Heart right ventricle (tissue), 16 donors: Measurements from ENCODE around the gene RBBP8NL. TPM values are rescaled to one million over a fixed set of nuclear protein-coding genes. Genes with fewer than 3 reads are reported as not detected.

ENCODE experiments used
- ATAC-seq, 8 donors: fragments of 200-7000 bp; cut with Tn5 transposase; one replicate each; pipeline ENCODE4 v1.9.1; 2020; ENCODE audit warnings: mild to moderate bottlenecking in 8 of 8, moderate library complexity in 8 of 8, moderate number of reproducible peaks in 1 of 8
- DNase-seq, 2 donors: peaks; one replicate each; pipeline ENCODE4 v3.0.0-alpha.2; 2020
- H3K27ac ChIP-seq, 10 donors: fragments of 200-600 bp; sonication (generic) in 2 of 10; one replicate each; pipeline versions ENCODE4 v1.5.0 to v1.8.0; 2020 to 2022; ENCODE audit warnings: mild to moderate bottlenecking in 3 of 10
- H3K27me3 ChIP-seq, 7 donors: fragments of 200-600 bp; one replicate each; pipeline ENCODE4 v1.8.0; 2021 to 2022; ENCODE audit warnings: mild to moderate bottlenecking in 2 of 7
- H3K36me3 ChIP-seq, 9 donors: fragments of 200-600 bp; sonication (generic) in 1 of 9; one replicate each; pipeline versions ENCODE4 v1.5.0 to v1.8.0; 2020 to 2022; ENCODE audit warnings: mild to moderate bottlenecking in 2 of 9
- H3K4me1 ChIP-seq, 9 donors: fragments of 200-600 bp; sonication (generic) in 1 of 9; one replicate each; pipeline versions ENCODE4 v1.5.0 to v1.8.0; 2020 to 2022; ENCODE audit warnings: mild to moderate bottlenecking in 4 of 9
- H3K4me3 ChIP-seq, 10 donors: fragments of 200-600 bp; sonication (generic) in 2 of 10; one replicate each; pipeline versions ENCODE4 v1.5.0 to v1.8.0; 2020 to 2022; ENCODE audit warnings: mild to moderate bottlenecking in 7 of 10, moderate library complexity in 2 of 10
- H3K9me3 ChIP-seq, 11 donors: fragments of 200-600 bp in 10 of 11; sonication (generic) in 2 of 11; one replicate each; pipeline versions ENCODE4 v1.5.0 to v1.8.0; 2013 to 2022; ENCODE audit warnings: mild to moderate bottlenecking in 2 of 11, control low read depth in 1 of 11, moderate library complexity in 1 of 11
- CTCF ChIP-seq, 9 donors: fragments of 200-600 bp; sonication (generic) in 2 of 9; IDR thresholded peaks; one replicate each; pipeline versions ENCODE4 v1.5.0 to v1.8.0; 2021 to 2022; ENCODE audit warnings: antibody characterized with exemption in 9 of 9, mild to moderate bottlenecking in 5 of 9, moderate library complexity in 1 of 9
- WGBS, 2 donors: extraction: QIAGEN DNeasy Blood & Tissue Kit; methylation state at CpG; one replicate each; pipeline ENCODE4 v1.1.7; 2013; ENCODE audit warnings: inconsistent platforms in 1 of 2; 5-methylcytosine and 5-hydroxymethylcytosine counted together
- intact Hi-C, 10 donors: fragments of 100-400 bp; cut with DNase I; formaldehyde crosslinking; loops; one replicate each; pipeline versions ENCODE4 v1.11.1 to v1.14.2; 2022
- polyA plus RNA-seq, 2 donors: library from polyadenylated mRNA; stranded (reverse); fragments of 200-250 nt; gene quantifications; one replicate each; pipeline ENCODE4 v1.2.3, GENCODE V29; 2013
- total RNA-seq, 10 donors: library from RNA; stranded (reverse); fragmentation: NEBNext Ultra II Directional in 3 of 10; extraction: Animal tissue kit (Norgen Biotek cat#: 25700) in 3 of 10; gene quantifications; one replicate each; pipeline versions ENCODE4 v1.2.1 to v1.2.4, GENCODE V29; 2021 to 2023
- donor health status: Arrhythmogenic right ventricular cardiomyopathy.
- donor health status: ischemic (EF 13 %, LVEDD 7.1; RV severe dilation, severe dysfunction).
- donor health status: healthy with polysubstance abuse.
- donor health status: DM: no; HTN: yes; CAD: no.
- donor health status: DM: no; HTN: no; CAD: no.
- donor health status: ischemic (EF 25% LVEDD 6.9; RV normal size, moderate dysfunction).
- donor health status: ischemic (EF 25% LVEDD 5.7; RV mildly dilated, moderate dysfunction).
- donor health status: healthy.
- donor health status: DM: yes; HTN: yes; CAD: no.
- donor health status: Ischemic cardiomyopathy.
- donor health status: ischemic (EF 35%, LVEDD 5.7; RV mildly dilated, moderate dysfunction).
- donor health status: nonischemic (EF 11% LVEDD 7.7; RV severe dilation, severe dysfunction).
- donor health status: DM: yes; HTN: yes; CAD: no.
- donor health status: PGD.
- donor health status: ischemic (EF 29% LVEDD 5.4; RV normal size, mild dysfunction).
- donor health status: nonischemic (EF 23%, LVEDD 6.1; RV moderate dilation, normal function).

The RBBP8NL gene
- total and polyA plus RNA-seq, 12 donors: not detected

GRCh38 chr20:62413896-62414481 is 13.3 kb downstream of the RBBP8NL start:
- Histone ChIP-seq H3K36me3 (no peaks in the 10 kb centered on the region), H3K4me1 (peaks cover 0 to 10% (median 8%) of the 10 kb centered on the region in 9 donors), H3K27me3 (peaks cover 0 to 18% (median 0%) of the 10 kb centered on the region in 7 donors), H3K27ac (no peak overlapping the region), H3K9me3 (no peaks in the 10 kb centered on the region), H3K4me3 (no peak overlapping the region)
- intact Hi-C loops: loop anchor here in 5 of 10 donors (5.0 to 10.0 kb wide), 5 partner anchors 73 to 201 kb away; no protein-coding TSS in a partner anchor
- ATAC-seq: no peak
- TF ChIP-seq CTCF (IDR thresholded peaks at IDR 0.05): no peak
- no peak for DNase-seq
- WGBS, 2 donors: 85 to 86% methylated on average over 20 to 22 of the region's 22 CpGs

GRCh38 chr20:62413025-62413570 is 14.2 kb downstream of the RBBP8NL start:
- intact Hi-C loops: loop anchor here in 5 of 10 donors (5.0 to 10.0 kb wide), 5 partner anchors 74 to 202 kb away; no protein-coding TSS in a partner anchor
- peaks cover 0 to 11% (median 8%) of the 10 kb centered on the region in 9 donors for H3K4me1 ChIP-seq

GRCh38 chr20:62412194-62413024 is 14.9 kb downstream of the RBBP8NL start:
- peaks cover 0 to 11% (median 0%) of the 10 kb centered on the region in 7 donors for H3K27me3 ChIP-seq
- intact Hi-C loops: loop anchor here in 5 of 10 donors (5.0 to 10.0 kb wide), 5 partner anchors 75 to 202 kb away; no protein-coding TSS in a partner anchor
- no peak overlapping the region for H3K27ac ChIP-seq
- no peaks in the 10 kb centered on the region for H3K9me3 ChIP-seq
- no peak for TF ChIP-seq CTCF (IDR thresholded peaks at IDR 0.05)
- no peak for ATAC-seq
- peaks cover 3 to 18% (median 13%) of the 10 kb centered on the region in 9 donors for H3K4me1 ChIP-seq
- DNase-seq: no peak
- no peaks in the 10 kb centered on the region for H3K36me3 ChIP-seq
- 82% methylated on average over 22 of the region's 22 CpGs for WGBS, 2 donors
- no peak overlapping the region for H3K4me3 ChIP-seq

More at GRCh38 chr20:62413025-62413570, 14.2 kb downstream of the RBBP8NL start:
- 90 to 91% methylated on average over 11 of the region's 11 CpGs for WGBS, 2 donors
- H3K27me3 ChIP-seq: peaks cover 0 to 11% (median 0%) of the 10 kb centered on the region in 7 donors
- no peaks in the 10 kb centered on the region for H3K36me3 ChIP-seq
- H3K27ac ChIP-seq: no peak overlapping the region
- H3K4me3 ChIP-seq: no peak overlapping the region
- H3K9me3 ChIP-seq: no peaks in the 10 kb centered on the region
- TF ChIP-seq CTCF (IDR thresholded peaks at IDR 0.05): no peak
- ATAC-seq: no peak
- no peak for DNase-seq
